LNCAP (cell line): Measurements from ENCODE around the gene MYO3A.

Experiments
- TF ChIP-seq, protein P1 (sequence below): fragments of 450-650 bp; IDR thresholded peaks from 2 replicates; pipeline ENCODE4 v1.5.1; 2017; ENCODE audit warnings: mild to moderate bottlenecking

MYO3A gene

DNA sequence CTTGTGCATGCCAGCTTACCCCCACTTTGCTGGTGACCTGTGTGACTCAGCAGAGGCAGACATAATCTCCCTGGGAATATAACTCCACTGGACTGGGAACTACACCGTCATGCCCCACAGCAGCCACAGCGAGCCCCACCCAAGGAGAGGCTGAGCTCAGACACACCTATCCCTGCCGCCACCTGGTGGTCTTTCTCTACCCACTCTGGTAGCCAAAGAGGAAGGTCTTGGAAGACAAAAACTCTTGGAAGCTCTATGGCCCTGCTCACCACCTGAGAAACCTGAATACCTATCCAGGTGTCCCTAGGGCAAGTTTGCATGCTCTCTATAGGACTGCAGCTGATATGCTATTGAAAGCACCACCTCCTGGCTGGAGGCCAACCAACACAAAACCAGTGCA lies 48.1 kb downstream of the MYO3A start:
- TF ChIP-seq, protein P1, sequence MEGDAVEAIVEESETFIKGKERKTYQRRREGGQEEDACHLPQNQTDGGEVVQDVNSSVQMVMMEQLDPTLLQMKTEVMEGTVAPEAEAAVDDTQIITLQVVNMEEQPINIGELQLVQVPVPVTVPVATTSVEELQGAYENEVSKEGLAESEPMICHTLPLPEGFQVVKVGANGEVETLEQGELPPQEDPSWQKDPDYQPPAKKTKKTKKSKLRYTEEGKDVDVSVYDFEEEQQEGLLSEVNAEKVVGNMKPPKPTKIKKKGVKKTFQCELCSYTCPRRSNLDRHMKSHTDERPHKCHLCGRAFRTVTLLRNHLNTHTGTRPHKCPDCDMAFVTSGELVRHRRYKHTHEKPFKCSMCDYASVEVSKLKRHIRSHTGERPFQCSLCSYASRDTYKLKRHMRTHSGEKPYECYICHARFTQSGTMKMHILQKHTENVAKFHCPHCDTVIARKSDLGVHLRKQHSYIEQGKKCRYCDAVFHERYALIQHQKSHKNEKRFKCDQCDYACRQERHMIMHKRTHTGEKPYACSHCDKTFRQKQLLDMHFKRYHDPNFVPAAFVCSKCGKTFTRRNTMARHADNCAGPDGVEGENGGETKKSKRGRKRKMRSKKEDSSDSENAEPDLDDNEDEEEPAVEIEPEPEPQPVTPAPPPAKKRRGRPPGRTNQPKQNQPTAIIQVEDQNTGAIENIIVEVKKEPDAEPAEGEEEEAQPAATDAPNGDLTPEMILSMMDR: no peak

DNA sequence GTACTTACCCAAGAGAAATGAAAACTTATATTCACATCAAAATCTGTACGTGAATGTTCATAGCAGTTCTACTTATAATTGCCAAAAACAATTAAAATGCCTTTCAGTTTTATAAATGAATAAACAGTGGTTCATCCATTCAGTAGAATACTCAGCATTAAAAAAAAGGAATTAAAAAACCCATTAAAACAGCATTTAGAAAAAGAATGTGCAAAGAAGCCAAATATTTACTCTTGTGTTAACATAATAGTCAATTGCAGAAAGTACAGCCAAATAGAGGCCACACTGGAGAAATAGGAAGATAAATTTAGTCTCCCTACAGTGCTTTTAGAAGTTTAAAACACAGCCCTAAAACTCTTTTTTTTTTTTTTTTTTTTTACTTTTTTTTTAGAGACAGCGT lies 54.6 kb downstream of the MYO3A start:
- TF ChIP-seq, protein P1: no peak

DNA sequence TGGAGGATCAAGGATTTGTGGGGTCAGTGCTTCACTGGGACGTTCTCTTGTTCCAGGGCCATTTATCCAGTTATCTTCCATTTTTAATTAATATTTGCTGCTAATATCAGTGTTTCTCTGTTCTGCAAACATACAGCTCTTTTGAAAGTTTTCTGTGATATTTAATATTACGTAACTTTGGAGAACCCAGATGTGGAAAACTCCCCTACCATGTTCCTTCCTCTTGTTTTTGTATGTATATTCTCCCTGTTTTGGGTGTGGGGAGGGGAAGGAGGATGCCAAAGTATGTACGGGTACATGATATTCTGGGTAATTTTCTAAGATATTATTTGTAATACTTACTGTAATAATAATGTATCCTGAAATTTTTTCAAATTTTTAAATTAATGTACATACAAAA lies 55.9 kb downstream of the MYO3A start:
- TF ChIP-seq, protein P1: no peak

DNA sequence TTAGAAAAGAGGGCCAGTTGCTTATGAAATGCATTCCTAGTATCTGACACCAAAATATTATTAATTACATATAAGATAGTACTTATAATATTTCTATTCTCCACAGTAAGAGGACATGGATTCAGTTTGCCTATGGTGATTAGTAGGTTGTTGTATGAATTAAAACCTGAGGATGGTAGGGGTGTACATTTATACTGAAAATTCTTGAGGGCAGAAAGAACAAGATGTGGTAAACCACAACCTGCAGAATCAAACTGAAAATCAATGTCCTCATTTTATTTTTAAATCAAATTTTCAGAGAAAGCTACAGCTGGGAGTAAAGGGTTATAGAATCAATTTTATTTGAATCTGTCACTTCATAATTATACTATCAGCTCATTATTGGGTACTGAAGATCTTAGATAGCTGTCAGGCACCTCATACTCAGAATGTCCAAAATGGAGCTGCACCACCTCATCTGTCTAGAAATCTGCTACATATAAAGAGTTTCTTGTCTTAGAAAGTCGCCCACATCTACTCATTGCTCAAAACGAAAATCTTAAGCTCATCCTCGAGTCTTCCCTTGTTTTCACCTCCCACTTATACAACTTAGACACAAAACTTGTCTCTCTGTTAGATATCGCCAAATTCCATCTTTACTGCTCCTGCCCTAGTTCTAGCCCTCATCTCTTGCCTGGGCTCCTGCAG lies 65.4 kb downstream of the MYO3A start:
- TF ChIP-seq, protein P1: no peak

DNA sequence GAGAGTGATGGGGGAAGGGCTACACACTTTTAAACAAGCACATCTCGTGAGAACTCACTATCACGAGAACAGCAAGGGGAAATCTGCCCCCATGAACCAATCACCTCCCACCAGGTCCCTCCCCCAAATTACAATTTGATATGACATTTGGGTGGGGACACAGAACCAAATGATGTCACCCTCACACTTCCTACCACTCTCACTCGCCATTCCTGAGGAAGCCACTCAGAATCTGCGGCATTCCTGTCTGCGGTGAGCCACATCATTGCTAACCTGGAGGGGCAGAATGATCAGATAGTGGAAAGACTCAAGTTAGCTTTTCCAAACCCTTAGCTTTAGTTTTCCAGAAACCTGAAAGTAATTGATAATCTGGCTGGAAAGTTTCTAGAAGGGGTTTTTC lies 66.9 kb downstream of the MYO3A start:
- TF ChIP-seq, protein P1: no peak

DNA sequence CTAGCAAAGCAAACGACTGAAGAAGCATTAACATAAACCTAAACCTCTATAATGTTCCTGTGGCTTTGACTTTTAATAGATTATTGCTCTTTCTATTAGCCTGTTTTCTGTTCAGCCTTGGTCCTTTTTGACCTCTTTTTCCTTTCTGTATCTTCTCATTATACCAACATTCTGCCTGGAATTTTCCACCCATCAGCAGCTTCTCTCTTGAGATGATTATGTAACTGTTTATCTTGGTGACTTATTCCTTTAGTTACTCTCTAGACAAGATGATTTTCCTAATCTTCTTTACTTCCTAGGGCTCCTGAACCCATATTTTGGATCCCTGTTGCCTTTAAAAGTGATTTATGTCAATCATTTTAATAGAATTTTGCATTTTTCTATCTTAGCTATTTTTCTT lies 81.1 kb downstream of the MYO3A start:
- TF ChIP-seq, protein P1: no peak

DNA sequence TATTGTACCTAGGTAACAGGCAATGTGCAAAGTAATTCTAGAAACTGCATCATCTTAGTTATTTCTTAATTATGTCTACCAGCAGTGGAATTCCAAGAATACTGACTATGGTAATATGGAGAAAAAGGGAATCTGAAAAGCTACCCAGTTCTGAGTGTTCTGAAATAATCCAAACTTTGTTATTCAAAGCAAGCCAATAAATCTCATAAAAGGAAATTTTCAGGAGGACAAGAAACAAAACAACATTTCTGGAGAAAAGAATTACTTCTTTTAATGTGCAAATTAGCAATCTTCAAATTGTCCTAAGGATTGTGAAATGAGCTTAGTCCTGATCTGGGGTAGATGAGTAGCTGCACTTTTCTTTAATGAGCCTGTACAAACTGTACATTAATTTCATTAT lies 88.8 kb downstream of the MYO3A start:
- TF ChIP-seq, protein P1: no peak

DNA sequence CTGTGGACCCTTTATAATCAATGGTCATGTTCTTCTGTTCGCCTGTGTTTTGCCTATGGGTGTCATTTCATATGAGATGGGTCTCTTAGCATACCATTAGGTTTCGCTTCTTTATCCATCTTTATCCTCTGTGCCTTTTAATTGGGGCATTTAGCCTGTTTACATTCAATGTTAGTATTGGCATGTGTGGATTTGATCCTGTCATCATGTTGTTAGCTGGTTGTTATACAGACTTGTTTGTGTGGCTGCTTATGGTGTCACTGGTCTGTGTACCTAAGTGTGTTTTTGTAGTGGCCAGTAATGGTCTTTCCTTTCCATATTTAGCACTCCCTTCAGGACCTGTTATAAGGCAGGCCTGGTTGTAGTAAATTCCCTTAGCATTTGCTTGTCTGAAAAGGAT lies 90.3 kb downstream of the MYO3A start:
- TF ChIP-seq, protein P1: no peak
